DOHH2 (cell line): ENCODE results near the gene CT47C1.

Experiments used
- H3F3A ChIP-seq: fragments of 200-600 bp; sonication (generic), shearing (Covaris generic); 2 replicates; pipeline ENCODE4 v1.6.0; 2016; ENCODE audit warnings: antibody characterized with exemption, mild to moderate bottlenecking; ENCODE audit not compliant: control insufficient read depth, insufficient read depth
- H3K27ac ChIP-seq: fragments of 200-600 bp; sonication (generic); 2 replicates; pipeline ENCODE4 v1.5.1; 2014; ENCODE audit warnings: low read depth, mild to moderate bottlenecking, low read length, moderate library complexity
- H3K27me3 ChIP-seq: fragments of 200-600 bp; sonication (generic); 2 replicates; pipeline ENCODE4 v1.6.1; 2014; ENCODE audit warnings: mild to moderate bottlenecking, low read length, mixed read lengths; ENCODE audit not compliant: control insufficient read depth
- H3K36me3 ChIP-seq: fragments of 200-600 bp; sonication (generic); 2 replicates; pipeline ENCODE4 v1.6.1; 2014; ENCODE audit warnings: mild to moderate bottlenecking, low read length, moderate library complexity, mixed read lengths; ENCODE audit not compliant: control insufficient read depth
- H3K4me1 ChIP-seq: fragments of 200-600 bp; sonication (generic); 2 replicates; pipeline ENCODE4 v1.6.1; 2014; ENCODE audit warnings: mild to moderate bottlenecking, low read length, mixed read lengths; ENCODE audit not compliant: control insufficient read depth
- H3K4me2 ChIP-seq: fragments of 200-600 bp; sonication (generic); 2 replicates; pipeline ENCODE4 v1.6.0; 2014; ENCODE audit warnings: mild to moderate bottlenecking, low read length, moderate library complexity
- H3K4me3 ChIP-seq: fragments of 200-600 bp; sonication (generic); 2 replicates; pipeline ENCODE4 v1.5.1; 2014; ENCODE audit warnings: mild to moderate bottlenecking, low read length, mixed read lengths
- H3K79me2 ChIP-seq: fragments of 200-600 bp; sonication (generic); 2 replicates; pipeline ENCODE4 v1.6.1; 2014; ENCODE audit warnings: mild to moderate bottlenecking, low read length, mixed read lengths; ENCODE audit not compliant: control insufficient read depth
- H3K9me2 ChIP-seq: fragments of 200-600 bp; sonication (generic); replicated peaks from 2 replicates; pipeline ENCODE4 v1.6.1; 2014; ENCODE audit warnings: mild to moderate bottlenecking, low read length, mixed read lengths; ENCODE audit not compliant: control insufficient read depth
- H3K9me3 ChIP-seq: fragments of 200-600 bp; sonication (generic); 2 replicates; pipeline ENCODE4 v1.6.1; 2014; ENCODE audit warnings: antibody characterized with exemption, low read length, mixed read lengths; ENCODE audit not compliant: control insufficient read depth, insufficient read depth
- H4K20me1 ChIP-seq: fragments of 200-600 bp; sonication (generic); 2 replicates; pipeline ENCODE4 v1.6.0; 2014; ENCODE audit warnings: low read depth, mild to moderate bottlenecking, antibody characterized with exemption, low read length, moderate library complexity; ENCODE audit not compliant: control insufficient read depth, insufficient read depth
- EZH2phosphoT487 ChIP-seq: fragments of 200-600 bp; sonication (generic); IDR thresholded peaks from 2 replicates; pipeline ENCODE4 v1.6.1; 2017; ENCODE audit warnings: borderline replicate concordance, mild to moderate bottlenecking, antibody characterized with exemption, low read length, moderate library complexity, mixed read lengths
- TF ChIP-seq, protein P1 (sequence below): fragments of 200-600 bp; sonication (generic); IDR thresholded peaks from one replicate; pipeline ENCODE4 v1.5.1; 2014; ENCODE audit warnings: antibody characterized with exemption, mild to moderate bottlenecking, low read depth, low read length; ENCODE audit not compliant: poor library complexity, severe bottlenecking

The CT47C1 gene

DNA sequence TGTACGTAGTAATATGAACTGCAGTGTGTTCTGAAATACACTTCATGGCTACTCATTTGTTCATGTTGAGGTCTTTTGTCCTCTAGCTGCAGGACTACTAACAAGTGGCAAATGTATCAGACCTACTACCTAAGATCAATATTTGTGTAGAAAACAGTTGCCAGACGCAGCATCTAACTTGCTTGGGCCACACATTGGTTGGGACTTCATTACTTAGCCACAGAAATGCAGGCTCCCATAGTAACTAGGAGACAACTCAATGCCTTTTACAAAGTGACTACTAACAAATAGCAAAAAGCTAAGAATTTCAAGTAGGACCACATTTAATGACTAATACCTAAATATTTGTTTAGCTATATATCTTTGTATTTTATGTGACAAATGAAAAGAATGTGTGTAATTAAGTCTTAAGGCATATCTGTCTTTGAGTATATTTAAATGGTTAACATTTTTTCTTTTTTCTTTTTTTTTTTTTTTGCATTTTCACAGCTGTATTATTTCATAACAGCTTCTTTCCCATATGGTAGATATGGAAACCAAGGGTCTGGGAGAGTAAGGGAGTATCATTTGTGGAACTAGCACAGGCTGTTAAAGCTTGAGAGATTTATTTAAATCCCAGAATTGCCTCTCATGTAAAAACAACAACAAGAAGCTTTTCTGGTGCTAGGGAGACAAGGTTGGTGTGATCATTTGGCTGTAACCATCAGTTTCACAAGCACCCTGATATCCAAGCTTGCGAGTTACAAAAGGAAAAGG is 2.7 kb downstream of the CT47C1 start:
- no peaks in the 10 kb centered on the region for H4K20me1 ChIP-seq
- no peaks in the 10 kb centered on the region for H3K27me3 ChIP-seq
- no peaks in the 10 kb centered on the region for H3K9me3 ChIP-seq
- H3K4me2 ChIP-seq: no peak overlapping the region
- TF ChIP-seq, protein P1, sequence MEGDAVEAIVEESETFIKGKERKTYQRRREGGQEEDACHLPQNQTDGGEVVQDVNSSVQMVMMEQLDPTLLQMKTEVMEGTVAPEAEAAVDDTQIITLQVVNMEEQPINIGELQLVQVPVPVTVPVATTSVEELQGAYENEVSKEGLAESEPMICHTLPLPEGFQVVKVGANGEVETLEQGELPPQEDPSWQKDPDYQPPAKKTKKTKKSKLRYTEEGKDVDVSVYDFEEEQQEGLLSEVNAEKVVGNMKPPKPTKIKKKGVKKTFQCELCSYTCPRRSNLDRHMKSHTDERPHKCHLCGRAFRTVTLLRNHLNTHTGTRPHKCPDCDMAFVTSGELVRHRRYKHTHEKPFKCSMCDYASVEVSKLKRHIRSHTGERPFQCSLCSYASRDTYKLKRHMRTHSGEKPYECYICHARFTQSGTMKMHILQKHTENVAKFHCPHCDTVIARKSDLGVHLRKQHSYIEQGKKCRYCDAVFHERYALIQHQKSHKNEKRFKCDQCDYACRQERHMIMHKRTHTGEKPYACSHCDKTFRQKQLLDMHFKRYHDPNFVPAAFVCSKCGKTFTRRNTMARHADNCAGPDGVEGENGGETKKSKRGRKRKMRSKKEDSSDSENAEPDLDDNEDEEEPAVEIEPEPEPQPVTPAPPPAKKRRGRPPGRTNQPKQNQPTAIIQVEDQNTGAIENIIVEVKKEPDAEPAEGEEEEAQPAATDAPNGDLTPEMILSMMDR: no peak
- TF ChIP-seq EZH2phosphoT487: no peak
- H3K9me2 ChIP-seq: no peaks in the 10 kb centered on the region
- H3K4me3 ChIP-seq: no peak overlapping the region
- H3F3A ChIP-seq: no peaks in the 10 kb centered on the region
- H3K36me3 ChIP-seq: no peaks in the 10 kb centered on the region
- H3K27ac ChIP-seq: no peak overlapping the region
- H3K4me1 ChIP-seq: no peaks in the 10 kb centered on the region
- H3K79me2 ChIP-seq: no peaks in the 10 kb centered on the region

DNA sequence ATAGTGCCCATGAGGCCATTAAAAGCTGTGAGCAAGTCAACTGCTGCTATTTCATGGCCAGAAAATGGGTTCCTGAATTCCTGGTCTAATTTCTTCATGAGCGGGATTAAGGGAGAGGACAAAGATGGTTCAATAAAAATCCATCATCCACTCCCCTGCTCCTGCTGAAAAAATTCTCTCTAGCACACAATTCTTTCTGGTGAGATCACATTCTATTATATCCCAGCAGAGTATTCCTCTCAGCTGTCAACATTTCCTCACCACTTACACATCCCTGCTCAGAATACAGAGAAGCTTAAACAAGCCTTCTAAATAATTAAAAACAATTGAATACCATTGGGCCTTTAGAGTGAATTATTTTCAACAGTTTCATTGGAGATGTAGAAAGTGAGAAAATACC is 9.5 kb downstream of the CT47C1 start:
- no peaks in the 10 kb centered on the region for H3K9me3 ChIP-seq

DNA sequence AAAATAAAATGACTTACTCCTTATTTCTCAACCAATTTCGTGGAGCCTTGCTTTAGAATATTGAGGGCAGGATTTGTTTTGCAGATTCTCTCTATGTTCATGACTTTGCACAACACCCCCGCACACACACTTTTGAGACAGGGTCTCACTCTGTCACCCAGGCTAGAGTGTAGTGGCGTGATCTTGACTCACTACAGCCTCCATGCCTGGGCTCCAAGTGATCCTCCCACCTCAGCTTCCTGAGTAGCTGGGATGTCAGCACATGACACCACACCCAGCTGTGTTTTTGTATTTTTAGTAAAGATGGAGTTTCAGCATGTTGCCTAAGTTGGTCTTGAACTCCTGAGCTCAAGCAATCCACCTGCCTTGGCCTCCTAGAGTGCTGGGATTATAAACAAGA is 12.0 kb downstream of the CT47C1 start:
- H3K4me1 ChIP-seq: no peaks in the 10 kb centered on the region
- H3K27ac ChIP-seq: no peak overlapping the region
- no peak overlapping the region for H3K4me3 ChIP-seq
- no peak for TF ChIP-seq EZH2phosphoT487
- TF ChIP-seq, protein P1: no peak
- H3K4me2 ChIP-seq: no peak overlapping the region
- no peaks in the 10 kb centered on the region for H3K36me3 ChIP-seq
- H4K20me1 ChIP-seq: no peaks in the 10 kb centered on the region
- no peaks in the 10 kb centered on the region for H3K79me2 ChIP-seq
- H3K9me2 ChIP-seq: no peaks in the 10 kb centered on the region
- H3K27me3 ChIP-seq: no peaks in the 10 kb centered on the region
- H3F3A ChIP-seq: no peaks in the 10 kb centered on the region
- H3K9me3 ChIP-seq: no peaks in the 10 kb centered on the region

More for the DNA sequence above, 9.5 kb downstream of the CT47C1 start:
- Histone ChIP-seq H3K4me2 (no peak overlapping the region), H3K4me3 (no peak overlapping the region), H3K9me2 (no peaks in the 10 kb centered on the region), H3F3A (no peaks in the 10 kb centered on the region), H4K20me1 (no peaks in the 10 kb centered on the region), H3K27me3 (no peaks in the 10 kb centered on the region), H3K4me1 (no peaks in the 10 kb centered on the region), H3K27ac (no peak overlapping the region), H3K79me2 (no peaks in the 10 kb centered on the region), H3K36me3 (no peaks in the 10 kb centered on the region)
- TF ChIP-seq EZH2phosphoT487: no peak
- TF ChIP-seq, protein P1: no peak
